ENCODE results near the gene HLA-DQB1.
"Not testable (repeated sequence)": the region's sequence is repeated elsewhere in the genome, so short reads cannot be mapped to it uniquely, and the experiment has no call there.

HLA-DQB1 gene

GRCh38 chr6:32662099-32662498, 4.4 kb downstream of the HLA-DQB1 start:
- DNase-seq = no peak

- DNase-seq = no peak
These were observed 6.4 kb downstream of the HLA-DQB1 start for GRCh38 chr6:32659856-32660595.

GRCh38 chr6:32658268-32658897, 8.1 kb downstream of the HLA-DQB1 start:
- no peak for DNase-seq

GRCh38 chr6:32657819-32658218, 8.6 kb downstream of the HLA-DQB1 start:
- DNase-seq = not testable (repeated sequence)

- DNase-seq = not testable (repeated sequence)
These were observed 9.1 kb downstream of the HLA-DQB1 start for GRCh38 chr6:32657329-32657728.

- no peak for DNase-seq
These were observed 11.2 kb downstream of the HLA-DQB1 start for GRCh38 chr6:32655203-32655710.

- no peak for DNase-seq
These were observed 21.3 kb downstream of the HLA-DQB1 start for GRCh38 chr6:32645047-32645703.

- no peak for DNase-seq
These were observed 22.6 kb downstream of the HLA-DQB1 start for GRCh38 chr6:32643904-32644303.

GRCh38 chr6:32642720-32643106, 23.7 kb downstream of the HLA-DQB1 start:
- no peak for DNase-seq

- not testable (repeated sequence) for DNase-seq
These were observed 24.4 kb downstream of the HLA-DQB1 start for GRCh38 chr6:32641785-32642719.

- DNase-seq = no peak
These were observed 25.3 kb downstream of the HLA-DQB1 start for GRCh38 chr6:32641122-32641521.

- no peak for DNase-seq
These were observed 26.7 kb downstream of the HLA-DQB1 start for GRCh38 chr6:32639440-32640394.

GRCh38 chr6:32638532-32639219, 27.8 kb downstream of the HLA-DQB1 start:
- DNase-seq = no peak

- no peak for DNase-seq
These were observed 28.6 kb downstream of the HLA-DQB1 start for GRCh38 chr6:32637883-32638282.

GRCh38 chr6:32637219-32637880, 29.1 kb downstream of the HLA-DQB1 start, which contains the start of gene HLA-DQA1:
TSS of gene HLA-DQA1 (plus strand) at chr6:32637406. CDS start at chr6:32637459, 53 bp downstream.
- DNase-seq = no peak

GRCh38 chr6:32635526-32636123, 30.8 kb downstream of the HLA-DQB1 start:
- DNase-seq = no peak

- not testable (repeated sequence) for DNase-seq
These were observed 36.7 kb downstream of the HLA-DQB1 start for GRCh38 chr6:32629793-32630192.

GRCh38 chr6:32627831-32628230, 38.6 kb downstream of the HLA-DQB1 start:
- DNase-seq = peak; percentile 25

- DNase-seq = no peak
These were observed 39.2 kb downstream of the HLA-DQB1 start for GRCh38 chr6:32627249-32627648.

GRCh38 chr6:32625137-32625536, 41.3 kb downstream of the HLA-DQB1 start:
- DNase-seq = no peak

All from T-helper 9 cell (primary cell).